Rectal smooth muscle tissue (tissue), 1 donor: Measurements from ENCODE around the gene DMRT2.

Source experiments
- H3K27ac ChIP-seq: one replicate; pipeline ENCODE4 v1.7.0; 2013; ENCODE audit warnings: low read depth, low read length, inconsistent platforms
- H3K27me3 ChIP-seq: one replicate; pipeline ENCODE4 v1.7.0; 2013; ENCODE audit warnings: low read length; ENCODE audit not compliant: control insufficient read depth, insufficient read depth
- H3K36me3 ChIP-seq: one replicate; pipeline ENCODE4 v1.7.0; 2013; ENCODE audit warnings: low read length; ENCODE audit not compliant: control insufficient read depth, insufficient read depth
- H3K4me1 ChIP-seq: one replicate; pipeline ENCODE4 v1.7.0; 2013; ENCODE audit warnings: low read length; ENCODE audit not compliant: control insufficient read depth, insufficient read depth
- H3K4me3 ChIP-seq: one replicate; pipeline ENCODE4 v1.7.0; 2013; ENCODE audit warnings: low read length
- H3K9ac ChIP-seq: one replicate; pipeline ENCODE4 v1.7.0; 2013; ENCODE audit warnings: low read length

DMRT2 gene

DNA sequence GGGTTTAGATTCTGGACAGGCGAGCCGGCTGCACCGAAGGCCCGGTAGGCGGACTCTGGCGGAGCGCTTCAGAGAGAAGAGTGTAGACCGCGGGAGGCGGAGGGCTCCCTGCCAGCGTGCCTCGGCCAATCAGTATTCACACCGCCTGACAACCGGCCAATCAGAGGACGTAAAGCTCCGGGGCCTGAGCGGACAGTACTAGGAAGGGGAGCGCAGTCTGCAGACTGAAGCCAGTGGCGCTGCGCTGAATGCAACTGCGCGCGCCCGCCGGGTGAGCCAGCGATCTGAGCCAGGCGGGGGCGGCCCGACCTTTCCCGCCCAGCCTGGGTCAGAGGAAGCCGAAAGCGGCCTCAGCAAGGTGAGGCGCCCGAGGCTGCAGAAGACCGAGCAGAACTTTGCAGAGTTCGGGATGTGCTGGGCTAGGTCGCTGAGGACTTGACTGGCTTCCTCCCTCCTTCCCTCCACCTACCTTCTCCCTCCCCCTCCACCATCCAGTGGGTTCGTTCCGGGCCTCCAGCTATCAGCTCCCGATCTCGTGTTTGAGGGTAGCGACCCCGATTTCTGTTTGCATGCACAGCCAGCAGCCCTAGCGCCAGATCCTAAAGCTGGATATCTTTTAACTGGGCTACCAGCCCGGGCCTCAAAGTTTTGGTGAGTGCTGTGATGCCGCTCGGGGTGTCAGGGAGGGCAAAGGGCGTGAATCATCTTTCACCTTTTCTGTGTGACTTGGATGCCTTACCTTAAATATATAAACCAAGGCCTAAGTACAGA, at the start of gene DMRT2:
Gene DMRT2 (plus strand): TSS at position 233 of the 771 bp plus-strand sequence. CDS start 1,257 bp downstream, outside the sequence.
- Histone ChIP-seq H3K27ac (no peak within 1 kb of the TSS), H3K4me3 (peak within 1 kb of the TSS; percentile 44), H3K27me3 (peaks cover 51% of the 10 kb centered on the region), H3K4me1 (no peaks in the 10 kb centered on the region), H3K9ac (no peak within 1 kb of the TSS), H3K36me3 (no peaks in the 10 kb centered on the region)

- Histone ChIP-seq H3K4me1 (no peaks in the 10 kb centered on the region), H3K4me3 (no peak overlapping the region), H3K27ac (no peak overlapping the region), H3K36me3 (no peaks in the 10 kb centered on the region), H3K9ac (no peak overlapping the region), H3K27me3 (no peaks in the 10 kb centered on the region)
These were observed 48.3 kb upstream of the DMRT2 start for GRCh38 chr9:1001838-1002237.

DNA sequence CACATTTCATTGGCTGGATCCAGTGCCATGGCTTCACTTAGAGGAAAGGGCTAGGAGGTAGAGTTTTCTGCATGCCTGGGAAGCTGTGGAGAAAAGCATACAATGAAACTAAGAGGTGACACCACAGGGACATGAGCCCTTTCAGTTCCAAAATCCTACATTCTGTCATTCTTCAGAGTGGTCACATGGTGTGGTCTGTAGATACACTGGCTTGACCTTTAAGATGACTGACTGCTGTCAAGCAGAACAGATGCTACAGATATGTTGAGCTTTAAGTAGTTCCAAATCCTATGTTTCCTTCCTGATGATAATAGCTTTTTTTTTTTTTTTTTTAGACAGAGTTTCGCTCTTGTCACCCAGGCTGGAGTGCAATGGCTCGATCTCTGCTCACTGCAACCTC, 47.5 kb upstream of the DMRT2 start:
- no peak overlapping the region for H3K9ac ChIP-seq
- no peak overlapping the region for H3K27ac ChIP-seq
- no peaks in the 10 kb centered on the region for H3K36me3 ChIP-seq
- H3K4me1 ChIP-seq = no peaks in the 10 kb centered on the region
- no peak overlapping the region for H3K4me3 ChIP-seq
- no peaks in the 10 kb centered on the region for H3K27me3 ChIP-seq

- Histone ChIP-seq H3K9ac (no peak overlapping the region), H3K27me3 (no peaks in the 10 kb centered on the region), H3K36me3 (no peaks in the 10 kb centered on the region), H3K27ac (no peak overlapping the region), H3K4me3 (no peak overlapping the region), H3K4me1 (no peaks in the 10 kb centered on the region)
These were observed 45.0 kb upstream of the DMRT2 start for GRCh38 chr9:1005043-1005667.

DNA sequence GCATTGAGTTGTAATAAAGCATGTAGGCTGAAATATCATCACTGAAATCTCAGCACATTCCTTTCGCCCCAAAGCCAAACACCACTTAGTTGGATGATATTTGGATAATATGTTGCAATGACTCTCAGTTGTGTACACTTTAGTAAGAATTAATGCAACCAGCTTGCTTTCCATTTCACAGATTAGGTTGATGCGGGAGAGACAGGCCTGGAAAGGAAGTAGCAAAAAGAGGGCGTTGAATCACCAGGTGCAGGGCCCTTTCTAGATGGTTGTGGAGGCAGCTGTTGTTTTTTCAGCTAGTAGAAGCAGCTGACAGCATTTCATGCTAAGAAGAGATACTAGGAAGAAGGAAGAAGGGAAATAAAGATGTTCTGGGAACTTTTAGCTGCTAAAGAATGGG, 42.8 kb upstream of the DMRT2 start:
- H3K4me3 ChIP-seq = no peak overlapping the region
- H3K27me3 ChIP-seq = no peaks in the 10 kb centered on the region
- no peak overlapping the region for H3K9ac ChIP-seq
- H3K27ac ChIP-seq = no peak overlapping the region
- H3K4me1 ChIP-seq = no peaks in the 10 kb centered on the region
- H3K36me3 ChIP-seq = no peaks in the 10 kb centered on the region

- no peaks in the 10 kb centered on the region for H3K36me3 ChIP-seq
- H3K9ac ChIP-seq = no peak overlapping the region
- H3K4me1 ChIP-seq = no peaks in the 10 kb centered on the region
- no peaks in the 10 kb centered on the region for H3K27me3 ChIP-seq
- no peak overlapping the region for H3K4me3 ChIP-seq
- H3K27ac ChIP-seq = no peak overlapping the region
These were observed 41.9 kb upstream of the DMRT2 start for GRCh38 chr9:1008216-1008615.

- H3K27ac ChIP-seq = no peak overlapping the region
- no peaks in the 10 kb centered on the region for H3K27me3 ChIP-seq
- no peaks in the 10 kb centered on the region for H3K4me1 ChIP-seq
- H3K9ac ChIP-seq = no peak overlapping the region
- H3K4me3 ChIP-seq = no peak overlapping the region
- no peaks in the 10 kb centered on the region for H3K36me3 ChIP-seq
These were observed 41.0 kb upstream of the DMRT2 start for GRCh38 chr9:1009101-1009707.

DNA sequence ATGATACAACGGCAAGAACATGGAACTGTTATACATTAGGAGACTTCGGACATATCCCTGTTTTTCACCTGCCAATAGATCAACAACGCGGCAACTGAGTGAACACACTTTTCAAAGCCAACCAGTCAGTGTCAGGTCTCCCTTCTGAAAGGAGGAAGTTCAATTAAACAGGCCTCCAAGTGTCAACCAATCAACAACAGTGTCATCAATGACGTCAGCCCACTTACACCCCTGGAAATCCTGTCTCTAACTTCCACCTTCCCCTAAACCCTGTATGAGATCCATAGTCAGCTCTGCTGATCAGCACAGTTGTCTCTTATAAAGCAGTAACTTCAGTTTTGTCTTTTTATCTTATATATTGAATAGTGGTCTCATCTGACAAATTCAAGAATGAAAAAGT, 37.1 kb upstream of the DMRT2 start:
- no peaks in the 10 kb centered on the region for H3K27me3 ChIP-seq
- no peaks in the 10 kb centered on the region for H3K36me3 ChIP-seq
- no peaks in the 10 kb centered on the region for H3K4me1 ChIP-seq
- no peak overlapping the region for H3K4me3 ChIP-seq
- no peak overlapping the region for H3K27ac ChIP-seq
- no peak overlapping the region for H3K9ac ChIP-seq

DNA sequence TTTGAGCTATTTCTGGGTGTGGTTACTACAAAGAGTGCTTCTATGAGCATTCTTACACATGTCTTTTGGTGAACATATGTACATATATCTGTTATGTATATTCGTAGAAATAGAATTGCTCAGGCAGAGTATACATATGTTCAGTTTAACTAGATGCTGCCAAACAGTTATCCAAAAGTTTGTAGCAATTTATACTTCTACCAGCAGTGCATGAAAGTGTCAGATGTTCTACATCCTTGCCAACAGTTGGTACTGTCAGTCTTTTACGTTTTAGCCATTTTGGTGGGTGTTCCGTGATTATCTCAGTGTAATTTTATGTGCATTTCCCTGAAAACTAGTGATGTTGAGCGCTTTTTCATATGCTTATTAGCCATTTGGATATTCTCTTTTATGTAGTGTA, 35.9 kb upstream of the DMRT2 start:
- H3K27ac ChIP-seq = no peak overlapping the region
- no peak overlapping the region for H3K9ac ChIP-seq
- H3K4me1 ChIP-seq = no peaks in the 10 kb centered on the region
- no peaks in the 10 kb centered on the region for H3K36me3 ChIP-seq
- no peak overlapping the region for H3K4me3 ChIP-seq
- H3K27me3 ChIP-seq = peaks cover 5% of the 10 kb centered on the region

GRCh38 chr9:1014640-1015039, 35.5 kb upstream of the DMRT2 start:
- Histone ChIP-seq H3K9ac (no peak overlapping the region), H3K27ac (no peak overlapping the region), H3K4me1 (no peaks in the 10 kb centered on the region), H3K4me3 (no peak overlapping the region), H3K27me3 (peaks cover 5% of the 10 kb centered on the region), H3K36me3 (no peaks in the 10 kb centered on the region)

GRCh38 chr9:1018121-1018520, 32.0 kb upstream of the DMRT2 start:
- Histone ChIP-seq H3K27me3 (peaks cover 5% of the 10 kb centered on the region), H3K9ac (no peak overlapping the region), H3K4me1 (no peaks in the 10 kb centered on the region), H3K36me3 (no peaks in the 10 kb centered on the region), H3K27ac (no peak overlapping the region), H3K4me3 (no peak overlapping the region)

- Histone ChIP-seq H3K27me3 (peaks cover 1% of the 10 kb centered on the region), H3K4me1 (no peaks in the 10 kb centered on the region)
These were observed 26.0 kb upstream of the DMRT2 start for GRCh38 chr9:1024112-1024511.

More at GRCh38 chr9:1024112-1024511, 26.0 kb upstream of the DMRT2 start:
- Histone ChIP-seq H3K4me3 (no peak overlapping the region), H3K27ac (no peak overlapping the region), H3K36me3 (no peaks in the 10 kb centered on the region), H3K9ac (no peak overlapping the region)
